ENCODE results near the gene OR2AT4. TPM values are rescaled to one million over a fixed set of nuclear protein-coding genes. Genes with fewer than 3 reads are reported as not detected.
"Not testable (repeated sequence)": the region's sequence is repeated elsewhere in the genome, so short reads cannot be mapped to it uniquely, and the experiment has no call there.

The OR2AT4 gene
- total RNA-seq, 1 donor from 2014 or later: not detected

GRCh38 chr11:75047191-75047590 lies 49.5 kb downstream of the OR2AT4 start:
- H3K27me3 Mint-ChIP-seq: no peaks in the 10 kb centered on the region
- peaks cover 3% of the 10 kb centered on the region for H3K9me3 Mint-ChIP-seq
- DNase-seq: no peak
- ATAC-seq (ENCODE audit: low read depth): no peak
- peaks cover 32% of the 10 kb centered on the region for H3K4me1 Mint-ChIP-seq
- H3K4me3 Mint-ChIP-seq: no peak overlapping the region
- TF ChIP-seq CTCF (IDR thresholded peaks at IDR 0.05): no peak
- CTCF ChIA-PET: no interaction called here
- intact Hi-C loops (cut with micrococcal nuclease): no loop called here
- no peak overlapping the region for H3K27ac Mint-ChIP-seq
- POLR2A ChIA-PET: no interaction called here
- no peaks in the 10 kb centered on the region for H3K36me3 Mint-ChIP-seq (ENCODE audit: low read depth)

- H3K36me3 Mint-ChIP-seq (ENCODE audit: low read depth); H3K27ac Mint-ChIP-seq; H3K27me3 Mint-ChIP-seq; CTCF ChIA-PET; intact Hi-C loops (cut with micrococcal nuclease); ATAC-seq (ENCODE audit: low read depth); H3K9me3 Mint-ChIP-seq; H3K4me3 Mint-ChIP-seq; POLR2A ChIA-PET; DNase-seq: not testable (repeated sequence)
- H3K4me1 Mint-ChIP-seq: peaks cover 32% of the 10 kb centered on the region
Measured at GRCh38 chr11:75046668-75047067, 50.0 kb downstream of the OR2AT4 start.

GRCh38 chr11:75044381-75045170 lies 52.1 kb downstream of the OR2AT4 start:
- peaks cover 16% of the 10 kb centered on the region for H3K4me1 Mint-ChIP-seq
- H3K27ac Mint-ChIP-seq; H3K4me3 Mint-ChIP-seq; DNase-seq; H3K27me3 Mint-ChIP-seq; ATAC-seq (ENCODE audit: low read depth); H3K9me3 Mint-ChIP-seq; POLR2A ChIA-PET; intact Hi-C loops (cut with micrococcal nuclease); H3K36me3 Mint-ChIP-seq (ENCODE audit: low read depth); CTCF ChIA-PET: not testable (repeated sequence)

GRCh38 chr11:75041821-75042220 lies 54.9 kb downstream of the OR2AT4 start:
- intact Hi-C loops (cut with micrococcal nuclease); CTCF ChIA-PET; H3K9me3 Mint-ChIP-seq: not testable (repeated sequence)

GRCh38 chr11:75041263-75041662 lies 55.4 kb downstream of the OR2AT4 start:
- ChIA-PET CTCF (no interaction called here), POLR2A (no interaction called here)
- no peak for TF ChIP-seq CTCF (IDR thresholded peaks at IDR 0.05)
- H3K9me3 Mint-ChIP-seq: peaks cover 7% of the 10 kb centered on the region
- H3K4me3 Mint-ChIP-seq: no peak overlapping the region
- H3K27ac Mint-ChIP-seq: no peak overlapping the region
- peaks cover 3% of the 10 kb centered on the region for H3K27me3 Mint-ChIP-seq
- H3K4me1 Mint-ChIP-seq: peaks cover 3% of the 10 kb centered on the region
- H3K36me3 Mint-ChIP-seq (ENCODE audit: low read depth): no peaks in the 10 kb centered on the region
- intact Hi-C loops (cut with micrococcal nuclease): no loop called here
- no peak for ATAC-seq (ENCODE audit: low read depth)
- no peak for DNase-seq

More at GRCh38 chr11:75041821-75042220, 54.9 kb downstream of the OR2AT4 start:
- H3K4me1 Mint-ChIP-seq; H3K27me3 Mint-ChIP-seq; H3K36me3 Mint-ChIP-seq (ENCODE audit: low read depth); POLR2A ChIA-PET; DNase-seq; H3K4me3 Mint-ChIP-seq; H3K27ac Mint-ChIP-seq; ATAC-seq (ENCODE audit: low read depth): not testable (repeated sequence)

GRCh38 chr11:75040167-75040770 lies 56.4 kb downstream of the OR2AT4 start:
- Mint-ChIP-seq H3K36me3 (ENCODE audit: low read depth) (no peaks in the 10 kb centered on the region), H3K27ac (no peak overlapping the region), H3K27me3 (peaks cover 3% of the 10 kb centered on the region), H3K9me3 (peaks cover 7% of the 10 kb centered on the region), H3K4me1 (peaks cover 9% of the 10 kb centered on the region), H3K4me3 (no peak overlapping the region)
- DNase-seq (no peak), ATAC-seq (ENCODE audit: low read depth) (no peak)
- ChIA-PET POLR2A (no interaction called here), CTCF (no interaction called here)
- intact Hi-C loops (cut with micrococcal nuclease): no loop called here
- no peak for TF ChIP-seq CTCF (IDR thresholded peaks at IDR 0.05)
